SK-N-SH (cell line): ENCODE measurements around the gene KRT85. TPM values are rescaled to one million over a fixed set of nuclear protein-coding genes. Genes with fewer than 3 reads are reported as not detected.

ENCODE experiments used
- CTCF ChIA-PET: fragments of 300-600, 350-600 bp; formaldehyde crosslinking; extraction: SDS; loops from one replicate; lab custom pipeline; 2021; lab: Yijun Ruan, JAX
- POLR2A ChIA-PET: fragments of 350-600 bp; sonication (Branson Sonifier 250); formaldehyde crosslinking; extraction: SDS; loops from one replicate; lab custom pipeline; 2020; ENCODE audit warnings: antibody characterized with exemption, inconsistent platforms; lab: Yijun Ruan, JAX
- DNase-seq: peaks from one replicate; pipeline ENCODE4 v3.0.0; 2012
- H2AFZ ChIP-seq: fragments of 200-600 bp; sonication (generic); 2 replicates; pipeline ENCODE4 v1.8.1; 2016; ENCODE audit warnings: antibody characterized with exemption, mild to moderate bottlenecking, low read depth
- H3F3A ChIP-seq: fragments of 200-600 bp; sonication (generic); replicated peaks from 2 replicates; pipeline ENCODE3; 2016; ENCODE audit warnings: antibody characterized with exemption, mild to moderate bottlenecking; ENCODE audit not compliant: insufficient read depth
- H3K27ac ChIP-seq, 2 experiments: fragments of 200-500 bp in 1 of 2; fragments of 200-600 bp in 1 of 2; sonication (Bioruptor generic) in 1 of 2; sonication (generic), shearing (Covaris generic) in 1 of 2; 2 replicates each; pipeline versions ENCODE4 v1.5.1 to v1.6.1; 2014 to 2016; ENCODE audit warnings: low read depth in 2 of 2, inconsistent platforms in 1 of 2, low read length in 1 of 2, mild to moderate bottlenecking in 1 of 2, mixed read lengths in 1 of 2
- H3K27me3 ChIP-seq: fragments of 200-600 bp; sonication (generic), shearing (Covaris generic); 2 replicates; pipeline ENCODE4 v1.6.1; 2016; ENCODE audit warnings: mixed run types; ENCODE audit not compliant: insufficient read depth
- H3K36me3 ChIP-seq, 2 experiments: fragments of 200-500 bp in 1 of 2; fragments of 200-600 bp in 1 of 2; sonication (Bioruptor generic) in 1 of 2; sonication (generic) in 1 of 2; replicated peaks in 1 of 2; 2 replicates each; pipeline versions ENCODE3 to v1.5.1; 2014 to 2016; ENCODE audit warnings: low read length in 1 of 2, mild to moderate bottlenecking in 1 of 2; ENCODE audit not compliant: insufficient read depth in 2 of 2, control insufficient read depth in 1 of 2
- H3K4me1 ChIP-seq, 2 experiments: fragments of 200-500 bp in 1 of 2; fragments of 200-600 bp in 1 of 2; sonication (Bioruptor generic) in 1 of 2; sonication (generic), shearing (Covaris generic) in 1 of 2; 2 replicates each; pipeline versions ENCODE4 v1.5.1 to v1.6.1; 2014 to 2016; ENCODE audit warnings: low read depth in 1 of 2, low read length in 1 of 2, mixed run types in 1 of 2; ENCODE audit not compliant: insufficient read depth in 2 of 2, control insufficient read depth in 1 of 2
- H3K4me2 ChIP-seq: fragments of 200-600 bp; sonication (generic), shearing (Covaris generic); 2 replicates; pipeline ENCODE4 v1.6.1; 2017; ENCODE audit warnings: mixed run types
- H3K4me3 ChIP-seq, 2 experiments: fragments of 200-500 bp in 1 of 2; fragments of 200-600 bp in 1 of 2; sonication (Bioruptor generic) in 1 of 2; sonication (generic), shearing (Covaris generic) in 1 of 2; 2 replicates each; pipeline versions ENCODE4 v1.5.1 to v1.8.1; 2014 to 2016; ENCODE audit warnings: low read depth in 2 of 2, inconsistent platforms in 1 of 2, low read length in 1 of 2, mild to moderate bottlenecking in 1 of 2, mixed read lengths in 1 of 2, moderate library complexity in 1 of 2
- H3K79me2 ChIP-seq: fragments of 200-600 bp; sonication (generic); 2 replicates; pipeline ENCODE4 v1.8.1; 2017; ENCODE audit warnings: mild to moderate bottlenecking; ENCODE audit not compliant: insufficient read depth
- H3K9ac ChIP-seq: fragments of 200-600 bp; sonication (generic); 2 replicates; pipeline ENCODE4 v1.6.1; 2017; ENCODE audit warnings: mixed run types
- H3K9me2 ChIP-seq: fragments of 200-600 bp; sonication (generic); 2 replicates; pipeline ENCODE4 v1.6.1; 2017; ENCODE audit warnings: mixed run types
- H3K9me3 ChIP-seq: fragments of 200-600 bp; sonication (generic); 2 replicates; pipeline ENCODE4 v1.6.1; 2017; ENCODE audit warnings: mixed run types, mild to moderate bottlenecking, moderate library complexity
- H4K20me1 ChIP-seq: fragments of 200-600 bp; sonication (generic); 2 replicates; pipeline ENCODE4 v1.6.1; 2017; ENCODE audit warnings: mild to moderate bottlenecking, mixed run types; ENCODE audit not compliant: insufficient read depth
- CHD2 ChIP-seq: fragments of 150-350 bp; IDR thresholded peaks from 2 replicates; pipeline ENCODE4 v1.6.1; 2018; ENCODE audit warnings: low read length; ENCODE audit not compliant: partially characterized antibody
- ELF1 ChIP-seq: IDR thresholded peaks from 2 replicates; pipeline ENCODE4 v1.4.0; 2012
- EP300 ChIP-seq, 2 experiments: IDR thresholded peaks; 2 replicates each; pipeline versions ENCODE4 v1.4.0 to v1.6.1; 2012; ENCODE audit warnings: borderline replicate concordance in 1 of 2, low read depth in 1 of 2, low read length in 1 of 2
- EZH2phosphoT487 ChIP-seq: fragments of 200-600 bp; sonication (generic); IDR thresholded peaks from 2 replicates; pipeline ENCODE4 v1.6.1; 2017; ENCODE audit warnings: low read depth, mixed run types, mild to moderate bottlenecking, antibody characterized with exemption, moderate library complexity, borderline replicate concordance
- FOSL2 ChIP-seq: IDR thresholded peaks from 2 replicates; pipeline ENCODE4 v1.4.0; 2012; ENCODE audit warnings: low read depth, mild to moderate bottlenecking, moderate library complexity, borderline replicate concordance
- FOXJ3 ChIP-seq: sonication (generic); formaldehyde crosslinking; IDR thresholded peaks from 2 replicates; pipeline ENCODE4 v1.5.1; 2020; ENCODE audit warnings: mild to moderate bottlenecking, missing genetic modification reagents
- GATA2 ChIP-seq: sonication (generic); formaldehyde crosslinking; IDR thresholded peaks from 2 replicates; pipeline ENCODE4 v1.5.0; 2020; ENCODE audit warnings: mild to moderate bottlenecking, missing genetic modification reagents
- JUND ChIP-seq: IDR thresholded peaks from 2 replicates; pipeline ENCODE4 v1.4.0; 2012
- MAX ChIP-seq: IDR thresholded peaks from 2 replicates; pipeline ENCODE4 v1.4.0; 2012; ENCODE audit warnings: low read depth
- MEF2A ChIP-seq: IDR thresholded peaks from 2 replicates; pipeline ENCODE4 v1.4.0; 2012; ENCODE audit warnings: low read depth, borderline replicate concordance
- MXI1 ChIP-seq: IDR thresholded peaks from 2 replicates; pipeline ENCODE4 v1.6.1; 2012; ENCODE audit warnings: mild to moderate bottlenecking, low read depth, low read length, improper control_type of control experiment
- NFIC ChIP-seq: IDR thresholded peaks from 2 replicates; pipeline ENCODE4 v1.4.0; 2012; ENCODE audit warnings: borderline replicate concordance
- NRF1 ChIP-seq: IDR thresholded peaks from 2 replicates; pipeline ENCODE4 v1.6.1; 2012; ENCODE audit warnings: low read depth, mild to moderate bottlenecking, low read length
- POLR2AphosphoS5 ChIP-seq: IDR thresholded peaks from 2 replicates; pipeline ENCODE4 v1.6.1; 2012; ENCODE audit warnings: low read depth, low read length
- RCOR1 ChIP-seq: fragments of 150-350 bp; IDR thresholded peaks from 2 replicates; pipeline ENCODE4 v1.6.1; 2017; ENCODE audit warnings: antibody characterized with exemption, low read length
- SIN3A ChIP-seq: IDR thresholded peaks from 2 replicates; pipeline ENCODE4 v1.6.1; 2012; ENCODE audit warnings: low read depth, mild to moderate bottlenecking, low read length, moderate library complexity, borderline replicate concordance
- SMC3 ChIP-seq: IDR thresholded peaks from 2 replicates; pipeline ENCODE4 v1.6.1; 2012; ENCODE audit warnings: low read depth, low read length, improper control_type of control experiment
- TAF1 ChIP-seq: IDR thresholded peaks from 2 replicates; pipeline ENCODE4 v1.6.1; 2012; ENCODE audit warnings: low read depth, mild to moderate bottlenecking, low read length, moderate library complexity, borderline replicate concordance
- TCF12 ChIP-seq: IDR thresholded peaks from 2 replicates; pipeline ENCODE4 v1.4.0; 2012
- TEAD4 ChIP-seq: IDR thresholded peaks from 2 replicates; pipeline ENCODE4 v1.4.0; 2012; ENCODE audit warnings: mild to moderate bottlenecking, borderline replicate concordance; ENCODE audit not compliant: insufficient read depth
- USF1 ChIP-seq: IDR thresholded peaks from 2 replicates; pipeline ENCODE4 v1.4.0; 2012; ENCODE audit warnings: low read depth, borderline replicate concordance
- YY1 ChIP-seq: IDR thresholded peaks from 2 replicates; pipeline ENCODE4 v1.4.0; 2012; ENCODE audit warnings: low read depth, mild to moderate bottlenecking
- WGBS: methylation state at CpG from one replicate; pipeline ENCODE4 v1.1.6; 2017; ENCODE audit warnings: low lambda C conversion rate; 5-methylcytosine and 5-hydroxymethylcytosine counted together
- polyA plus RNA-seq, 3 experiments: library from polyadenylated mRNA; depleted of rRNA; stranded (reverse); fragments of >200 nt; gene quantifications; 2 replicates each; pipeline ENCODE4 v1.2.3, GENCODE V29; 2012
- TF ChIP-seq, protein P1 (sequence below): fragments of 150-350 bp; IDR thresholded peaks from 2 replicates; pipeline ENCODE4 v1.6.1; 2016; ENCODE audit warnings: mild to moderate bottlenecking, low read depth, low read length
- TF ChIP-seq, protein P2 (sequence below): fragments of 200-600 bp; sonication (generic); IDR thresholded peaks from 2 replicates; pipeline ENCODE4 v1.6.1; 2017; ENCODE audit warnings: antibody characterized with exemption, mild to moderate bottlenecking, moderate library complexity

KRT85 gene
- polyA plus RNA-seq, 1 of the 3 experiments (the other 2 are of a cell fraction): not detected

DNA sequence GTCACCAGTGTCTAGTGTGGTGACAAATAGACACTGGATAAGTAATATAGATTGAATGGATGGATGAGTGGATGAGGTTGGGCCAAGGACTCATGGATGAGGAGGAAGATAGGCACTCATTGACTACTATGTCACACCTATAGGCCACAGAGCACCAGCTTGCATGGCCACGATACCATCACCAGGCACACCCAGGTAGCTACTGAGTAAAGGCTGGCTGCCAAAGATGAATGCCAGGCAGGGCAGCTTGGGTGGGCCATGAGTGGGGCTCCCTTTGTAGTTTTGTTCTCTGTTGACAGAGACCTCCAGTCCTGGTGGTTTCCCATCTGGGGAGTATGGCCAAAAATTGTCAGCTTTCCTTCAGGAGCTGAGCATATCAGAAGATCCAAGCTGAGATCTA lies 34.9 kb downstream of the KRT85 start:
- Histone ChIP-seq H2AFZ (no peak overlapping the region), H3K27ac (no peak overlapping the region), H3K4me3 (no peak overlapping the region), H3K9ac (no peak overlapping the region), H3K9me2 (no peaks in the 10 kb centered on the region), H3K27me3 (no peaks in the 10 kb centered on the region; the same call in 1 of the 2 replicates), H3K79me2 (no peaks in the 10 kb centered on the region), H3F3A (peaks cover 7% of the 10 kb centered on the region), H3K9me3 (0 out of 2 replicates have a peak, but pooled peaks cover 8% of the 10 kb centered on the region), H3K36me3 (no peaks in the 10 kb centered on the region), H3K4me2 (no peak overlapping the region), H4K20me1 (no peaks in the 10 kb centered on the region), H3K4me1 (peaks cover 0 to 18% of the 10 kb centered on the region in 2 experiments; a peak in 2 of 4 replicates)
- CTCF ChIA-PET: interaction anchor here (0.9 to 5.4 kb wide), 7 partner anchors 27 to 547 kb away, joined by 3 to 25 read pairs (median 3); no protein-coding TSS in a partner anchor
- DNase-seq: no peak
- POLR2A ChIA-PET: no interaction called here
- TF ChIP-seq YY1 (no peak), NRF1 (no peak), FOSL2 (no peak), MAX (no peak), EP300 (IDR thresholded peaks at IDR 0.05; ENCODE audit: borderline replicate concordance in 1 of 2, low read depth in 1 of 2, low read length in 1 of 2) (no peak), TCF12 (no peak), SIN3A (no peak), USF1 (no peak), TEAD4 (no peak), RCOR1 (no peak), NFIC (no peak)
- TF ChIP-seq, protein P1, sequence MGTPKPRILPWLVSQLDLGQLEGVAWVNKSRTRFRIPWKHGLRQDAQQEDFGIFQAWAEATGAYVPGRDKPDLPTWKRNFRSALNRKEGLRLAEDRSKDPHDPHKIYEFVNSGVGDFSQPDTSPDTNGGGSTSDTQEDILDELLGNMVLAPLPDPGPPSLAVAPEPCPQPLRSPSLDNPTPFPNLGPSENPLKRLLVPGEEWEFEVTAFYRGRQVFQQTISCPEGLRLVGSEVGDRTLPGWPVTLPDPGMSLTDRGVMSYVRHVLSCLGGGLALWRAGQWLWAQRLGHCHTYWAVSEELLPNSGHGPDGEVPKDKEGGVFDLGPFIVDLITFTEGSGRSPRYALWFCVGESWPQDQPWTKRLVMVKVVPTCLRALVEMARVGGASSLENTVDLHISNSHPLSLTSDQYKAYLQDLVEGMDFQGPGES: no peak
- TF ChIP-seq, protein P2, sequence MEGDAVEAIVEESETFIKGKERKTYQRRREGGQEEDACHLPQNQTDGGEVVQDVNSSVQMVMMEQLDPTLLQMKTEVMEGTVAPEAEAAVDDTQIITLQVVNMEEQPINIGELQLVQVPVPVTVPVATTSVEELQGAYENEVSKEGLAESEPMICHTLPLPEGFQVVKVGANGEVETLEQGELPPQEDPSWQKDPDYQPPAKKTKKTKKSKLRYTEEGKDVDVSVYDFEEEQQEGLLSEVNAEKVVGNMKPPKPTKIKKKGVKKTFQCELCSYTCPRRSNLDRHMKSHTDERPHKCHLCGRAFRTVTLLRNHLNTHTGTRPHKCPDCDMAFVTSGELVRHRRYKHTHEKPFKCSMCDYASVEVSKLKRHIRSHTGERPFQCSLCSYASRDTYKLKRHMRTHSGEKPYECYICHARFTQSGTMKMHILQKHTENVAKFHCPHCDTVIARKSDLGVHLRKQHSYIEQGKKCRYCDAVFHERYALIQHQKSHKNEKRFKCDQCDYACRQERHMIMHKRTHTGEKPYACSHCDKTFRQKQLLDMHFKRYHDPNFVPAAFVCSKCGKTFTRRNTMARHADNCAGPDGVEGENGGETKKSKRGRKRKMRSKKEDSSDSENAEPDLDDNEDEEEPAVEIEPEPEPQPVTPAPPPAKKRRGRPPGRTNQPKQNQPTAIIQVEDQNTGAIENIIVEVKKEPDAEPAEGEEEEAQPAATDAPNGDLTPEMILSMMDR: no peak
- WGBS: no CpG with 5 or more reads among the region's 1 CpG

DNA sequence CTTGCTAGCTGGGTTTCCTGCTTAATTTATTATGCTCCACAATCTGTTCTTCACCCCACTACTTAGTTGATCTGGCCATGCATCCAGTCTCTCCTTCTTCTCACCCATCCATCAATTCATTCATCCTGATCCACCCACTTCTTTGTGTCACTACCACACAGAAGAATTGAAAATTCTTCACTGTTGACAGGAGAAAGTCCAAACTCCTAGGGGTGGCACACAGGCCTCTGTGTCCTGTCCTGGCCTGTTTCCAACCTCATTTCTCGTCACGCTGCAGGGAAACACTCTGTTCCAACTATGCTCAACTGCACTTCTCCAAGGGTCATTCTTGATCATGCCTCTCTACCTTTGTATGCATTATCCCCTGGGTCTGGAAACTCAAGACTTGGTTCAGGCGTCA lies 35.4 kb downstream of the KRT85 start:
- Histone ChIP-seq H3K9ac (no peak overlapping the region), H3K27me3 (no peaks in the 10 kb centered on the region; the same call in 1 of the 2 replicates), H3K36me3 (no peaks in the 10 kb centered on the region), H3F3A (peaks cover 3% of the 10 kb centered on the region), H3K4me1 (peaks cover 0 to 18% of the 10 kb centered on the region in 2 experiments; a peak in 2 of 4 replicates), H3K79me2 (no peaks in the 10 kb centered on the region), H2AFZ (no peak overlapping the region), H3K4me3 (no peak overlapping the region), H3K9me3 (0 out of 2 replicates have a peak, but pooled peaks cover 3% of the 10 kb centered on the region), H3K27ac (no peak overlapping the region), H3K4me2 (no peak overlapping the region), H4K20me1 (no peaks in the 10 kb centered on the region), H3K9me2 (no peaks in the 10 kb centered on the region)
- ChIA-PET CTCF (interaction anchor here (0.6 to 5.4 kb wide), 10 partner anchors 9 to 548 kb away, joined by 3 to 25 read pairs (median 3); no protein-coding TSS in a partner anchor), POLR2A (no interaction called here)
- DNase-seq: no peak
- 72% methylated on average over 3 of the region's 3 CpGs for WGBS
- no peak for TF ChIP-seq CHD2
- no peak for TF ChIP-seq EP300 (IDR thresholded peaks at IDR 0.05; ENCODE audit: borderline replicate concordance in 1 of 2, low read depth in 1 of 2, low read length in 1 of 2)
- no peak for TF ChIP-seq NFIC
- TF ChIP-seq FOSL2: no peak
- TF ChIP-seq YY1: no peak
- TF ChIP-seq MEF2A: no peak
- TF ChIP-seq GATA2: no peak
- no peak for TF ChIP-seq RCOR1
- TF ChIP-seq SMC3: no peak
- no peak for TF ChIP-seq TAF1
- no peak for TF ChIP-seq FOXJ3 (CRISPR knock-in tag)
- no peak for TF ChIP-seq JUND
- no peak for TF ChIP-seq ELF1
- TF ChIP-seq TCF12: no peak
- no peak for TF ChIP-seq EZH2phosphoT487
- TF ChIP-seq POLR2AphosphoS5: no peak
- TF ChIP-seq MXI1: no peak
- TF ChIP-seq TEAD4: no peak
- TF ChIP-seq NRF1: no peak
